ENCODE measurements around the gene PREB. TPM values are rescaled to one million over a fixed set of nuclear protein-coding genes. Genes with fewer than 3 reads are reported as not detected.
"Not testable (repeated sequence)": the region's sequence is repeated elsewhere in the genome, so short reads cannot be mapped to it uniquely, and the experiment has no call there.

The PREB gene
- total RNA-seq, 6 experiments from 2014 or later = 27.1 to 102 (median 59.2) TPM

DNA sequence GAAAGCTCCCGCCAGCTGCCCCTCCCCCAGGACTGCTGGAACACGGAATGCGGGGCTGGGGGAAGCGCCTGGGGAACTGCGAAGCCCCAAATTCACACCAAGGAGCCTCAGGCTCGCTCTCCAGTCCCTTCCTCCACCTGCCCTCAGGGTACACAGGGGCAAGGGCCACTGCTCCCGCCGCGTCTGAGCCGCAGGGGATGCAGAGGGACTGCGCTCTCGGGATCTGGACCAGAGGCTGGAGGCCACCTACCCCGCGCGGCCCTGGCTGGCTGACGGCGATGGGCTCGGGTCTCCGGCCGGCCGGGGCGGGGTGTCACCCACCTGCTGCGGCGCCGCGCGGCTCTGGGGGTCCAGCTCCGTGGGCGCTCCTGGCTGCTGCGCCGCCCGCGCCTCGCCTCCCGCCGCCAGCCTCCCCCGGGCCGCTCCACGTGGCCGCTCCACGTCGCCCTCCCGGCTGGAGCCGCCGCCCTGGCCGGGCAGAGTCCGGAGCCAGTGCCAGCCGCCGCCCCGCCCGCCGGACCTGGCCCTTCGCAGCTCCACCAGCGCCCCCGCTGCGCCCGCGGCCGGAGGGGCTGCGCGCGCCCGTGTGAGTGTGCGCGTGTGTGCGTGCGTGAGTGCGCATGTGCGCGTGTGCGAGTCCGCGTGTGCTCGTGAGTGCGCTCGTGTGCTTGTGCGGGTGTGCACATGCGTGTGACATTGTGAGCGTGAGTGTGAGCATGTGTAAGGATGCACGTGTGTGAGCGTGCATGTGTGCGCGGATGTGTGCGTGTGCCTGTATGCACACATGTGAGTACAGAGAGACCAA is 15.7 kb downstream of the PREB start, which contains the start of gene CGREF1:
Gene CGREF1, minus strand, starts transcription at position 604 of the 805 bp plus-strand sequence. CDS start 14,762 bp downstream, outside the sequence.
- TF ChIP-seq POLR2A (IDR thresholded peaks at IDR 0.05) = no peak
- TF ChIP-seq, protein P1, sequence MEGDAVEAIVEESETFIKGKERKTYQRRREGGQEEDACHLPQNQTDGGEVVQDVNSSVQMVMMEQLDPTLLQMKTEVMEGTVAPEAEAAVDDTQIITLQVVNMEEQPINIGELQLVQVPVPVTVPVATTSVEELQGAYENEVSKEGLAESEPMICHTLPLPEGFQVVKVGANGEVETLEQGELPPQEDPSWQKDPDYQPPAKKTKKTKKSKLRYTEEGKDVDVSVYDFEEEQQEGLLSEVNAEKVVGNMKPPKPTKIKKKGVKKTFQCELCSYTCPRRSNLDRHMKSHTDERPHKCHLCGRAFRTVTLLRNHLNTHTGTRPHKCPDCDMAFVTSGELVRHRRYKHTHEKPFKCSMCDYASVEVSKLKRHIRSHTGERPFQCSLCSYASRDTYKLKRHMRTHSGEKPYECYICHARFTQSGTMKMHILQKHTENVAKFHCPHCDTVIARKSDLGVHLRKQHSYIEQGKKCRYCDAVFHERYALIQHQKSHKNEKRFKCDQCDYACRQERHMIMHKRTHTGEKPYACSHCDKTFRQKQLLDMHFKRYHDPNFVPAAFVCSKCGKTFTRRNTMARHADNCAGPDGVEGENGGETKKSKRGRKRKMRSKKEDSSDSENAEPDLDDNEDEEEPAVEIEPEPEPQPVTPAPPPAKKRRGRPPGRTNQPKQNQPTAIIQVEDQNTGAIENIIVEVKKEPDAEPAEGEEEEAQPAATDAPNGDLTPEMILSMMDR (IDR thresholded peaks at IDR 0.05) = no peak
- intact Hi-C loops (cut with DNase I) = no loop called here
- 0% methylated on average over 2 of the region's 84 CpGs for WGBS (ENCODE audit: insufficient coverage, low coverage, low lambda C conversion rate, missing lambda C conversion rate)

DNA sequence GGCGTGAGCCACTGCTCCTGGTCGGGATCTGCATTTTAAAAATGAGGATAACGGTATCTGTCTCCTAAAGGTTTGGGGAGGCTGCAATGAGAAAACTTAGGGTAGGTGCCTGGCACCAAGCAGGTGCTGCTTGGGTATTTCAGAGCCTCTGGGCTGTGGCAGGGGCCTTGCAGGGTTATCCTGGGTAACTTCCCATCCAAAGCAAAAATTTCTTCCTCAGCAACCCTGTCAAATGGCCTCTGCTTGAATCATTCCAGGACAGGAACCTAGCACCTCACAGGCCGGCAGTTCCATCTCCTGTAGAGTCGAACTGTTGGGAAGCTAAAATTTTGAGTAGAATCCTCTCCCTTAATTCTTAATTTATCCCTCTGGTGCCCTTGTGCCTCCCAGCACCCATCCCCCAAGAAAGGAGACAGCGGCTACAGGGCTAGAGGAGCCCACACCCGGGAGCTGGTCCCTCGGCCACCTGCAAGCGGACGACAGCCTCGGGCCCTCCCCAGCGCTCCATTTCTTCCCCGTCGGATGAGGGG is 16.4 kb downstream of the PREB start:
- Histone ChIP-seq H3K9me3 (no peaks in the 10 kb centered on the region), H3K27ac (no peak overlapping the region), H3K4me1 (peaks cover 0 to 9% (median 0%) of the 10 kb centered on the region in 4 donors), H3K36me3 (no peaks in the 10 kb centered on the region), H3K27me3 (no peaks in the 10 kb centered on the region), H3K4me3 (peak overlapping the region; percentile 20 to 49 (median 38))
- intact Hi-C loops (cut with DNase I) = no loop called here
- WGBS (ENCODE audit: insufficient coverage, low coverage, low lambda C conversion rate, missing lambda C conversion rate) = 54% methylated on average over 11 of the region's 14 CpGs
- DNase-seq (no peak), ATAC-seq (no peak)
- TF ChIP-seq, protein P1 (IDR thresholded peaks at IDR 0.05) = no peak
- TF ChIP-seq POLR2A (IDR thresholded peaks at IDR 0.05) = no peak

More for the DNA sequence above, 15.7 kb downstream of the PREB start, which contains the start of gene CGREF1:
- no peaks in the 10 kb centered on the region for H3K36me3 ChIP-seq
- peaks cover 0 to 9% (median 0%) of the 10 kb centered on the region in 4 donors for H3K4me1 ChIP-seq
- ATAC-seq = peak; percentile 52 to 67 (median 65)
- H3K27ac ChIP-seq = no peak within 1 kb of the TSS
- H3K4me3 ChIP-seq = peak within 1 kb of the TSS; percentile 20 to 49 (median 38)
- DNase-seq = no peak
- H3K9me3 ChIP-seq = no peaks in the 10 kb centered on the region
- no peaks in the 10 kb centered on the region for H3K27me3 ChIP-seq

DNA sequence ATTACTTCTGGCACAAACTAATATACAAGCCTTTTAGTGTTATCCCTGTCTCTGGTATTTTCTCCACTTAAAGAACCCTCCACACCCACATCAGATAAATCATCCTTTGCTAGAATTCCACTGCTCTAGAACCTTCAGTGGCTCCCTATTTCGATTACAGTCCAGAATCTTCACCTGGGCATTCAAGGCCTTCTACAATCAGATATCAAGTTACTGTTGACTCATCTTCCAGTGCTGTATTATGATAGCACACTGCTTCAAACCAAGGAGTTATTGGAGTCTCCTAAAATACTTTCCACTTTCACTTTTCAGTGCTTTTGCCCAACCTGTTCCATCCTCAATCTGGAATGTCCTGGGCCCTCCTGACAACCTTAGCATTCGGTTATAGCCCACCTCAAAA is 18.9 kb downstream of the PREB start:
- H3K27me3 ChIP-seq = no peaks in the 10 kb centered on the region
- no peaks in the 10 kb centered on the region for H3K36me3 ChIP-seq
- peaks cover 0 to 9% (median 0%) of the 10 kb centered on the region in 4 donors for H3K4me1 ChIP-seq
- DNase-seq = no peak
- 71% methylated on average over 2 of the region's 2 CpGs for WGBS (ENCODE audit: insufficient coverage, low coverage, low lambda C conversion rate, missing lambda C conversion rate)
- no peak for ATAC-seq
- H3K4me3 ChIP-seq = no peak overlapping the region
- TF ChIP-seq, protein P1 (IDR thresholded peaks at IDR 0.05) = no peak
- TF ChIP-seq POLR2A (IDR thresholded peaks at IDR 0.05) = no peak
- no peak overlapping the region for H3K27ac ChIP-seq
- intact Hi-C loops (cut with DNase I) = no loop called here
- H3K9me3 ChIP-seq = no peaks in the 10 kb centered on the region

DNA sequence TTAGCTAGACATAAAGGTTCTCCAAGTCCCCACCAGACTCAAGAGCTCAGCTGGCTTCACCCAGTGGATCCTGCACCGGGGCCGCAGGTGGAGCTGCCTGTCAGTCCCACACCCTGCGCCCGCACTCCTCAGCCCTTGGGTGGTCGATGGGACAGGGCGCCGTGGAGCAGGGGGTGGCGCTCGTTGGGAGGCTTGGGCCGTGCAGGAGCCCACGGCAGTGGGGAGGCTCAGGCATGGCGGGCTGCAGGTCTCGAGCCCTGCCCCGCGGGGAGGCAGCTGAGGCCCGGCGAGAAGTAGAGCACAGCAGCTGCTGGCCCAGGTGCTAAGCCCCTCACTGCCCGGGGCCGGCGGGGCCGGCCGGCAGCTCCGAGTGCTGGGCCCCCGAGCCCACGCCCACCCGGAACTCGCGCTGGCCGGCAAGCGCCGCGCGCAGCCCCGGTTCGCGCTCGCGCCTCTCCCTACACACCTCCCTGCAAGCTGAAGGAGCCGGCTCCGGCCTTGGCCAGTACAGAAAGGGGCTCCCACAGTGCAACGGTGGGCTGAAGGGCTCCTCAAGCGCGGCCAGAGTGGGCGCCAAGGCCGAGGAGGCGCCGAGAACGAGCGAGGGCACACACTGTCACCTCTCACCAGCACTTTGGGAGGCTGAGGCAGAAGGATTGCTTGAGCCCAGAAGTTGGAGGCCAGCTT is 22.9 kb downstream of the PREB start:
- H3K27ac ChIP-seq; DNase-seq; H3K4me1 ChIP-seq; H3K36me3 ChIP-seq; H3K9me3 ChIP-seq; H3K27me3 ChIP-seq; intact Hi-C loops (cut with DNase I); ATAC-seq; H3K4me3 ChIP-seq: not testable (repeated sequence)
- WGBS (ENCODE audit: insufficient coverage, low coverage, low lambda C conversion rate, missing lambda C conversion rate) = 80% methylated on average over 2 of the region's 49 CpGs

DNA sequence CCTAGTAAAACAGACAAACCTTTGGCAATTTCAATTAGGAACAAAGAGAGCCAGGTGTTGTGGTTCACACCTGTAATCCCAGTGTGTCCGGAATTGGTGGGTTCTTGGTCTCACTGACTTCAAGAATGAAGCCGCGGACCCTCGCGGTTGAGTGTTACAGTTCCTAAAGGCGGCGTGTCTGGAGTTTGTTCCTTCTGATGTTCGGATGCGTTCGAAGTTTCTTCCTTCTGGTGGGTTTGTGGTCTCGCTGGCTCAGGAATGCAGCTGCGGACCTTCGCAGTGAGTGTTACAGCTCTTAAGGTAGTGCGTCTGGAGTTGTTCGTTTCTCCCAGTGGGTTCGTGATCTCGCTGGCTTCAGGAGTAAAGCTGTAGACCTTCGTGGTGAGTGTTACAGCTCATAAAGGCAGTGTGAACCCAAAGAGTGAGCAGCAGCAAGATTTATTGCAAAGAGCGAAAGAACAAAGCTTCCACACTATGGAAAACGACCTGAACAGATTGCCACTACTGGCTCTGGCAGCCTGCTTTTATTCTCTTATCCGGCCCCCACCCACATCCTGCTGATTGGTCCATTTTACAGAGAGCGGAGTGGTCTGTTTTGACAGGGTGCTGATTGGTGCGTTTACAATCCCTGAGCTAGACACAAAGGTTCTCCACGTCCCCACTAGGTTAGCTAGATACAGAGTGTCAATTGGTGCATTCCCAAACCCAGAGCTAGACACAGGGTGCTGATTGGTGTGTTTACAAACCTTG is 23.7 kb downstream of the PREB start:
- WGBS (ENCODE audit: insufficient coverage, low coverage, low lambda C conversion rate, missing lambda C conversion rate) = 85% methylated on average over 18 of the region's 24 CpGs
- H3K27ac ChIP-seq; intact Hi-C loops (cut with DNase I); H3K4me3 ChIP-seq; H3K4me1 ChIP-seq; H3K27me3 ChIP-seq; H3K36me3 ChIP-seq; ATAC-seq; DNase-seq; H3K9me3 ChIP-seq: not testable (repeated sequence)
